Measurements from ENCODE around the gene PDZRN4.

- TF ChIP-seq, protein P1, sequence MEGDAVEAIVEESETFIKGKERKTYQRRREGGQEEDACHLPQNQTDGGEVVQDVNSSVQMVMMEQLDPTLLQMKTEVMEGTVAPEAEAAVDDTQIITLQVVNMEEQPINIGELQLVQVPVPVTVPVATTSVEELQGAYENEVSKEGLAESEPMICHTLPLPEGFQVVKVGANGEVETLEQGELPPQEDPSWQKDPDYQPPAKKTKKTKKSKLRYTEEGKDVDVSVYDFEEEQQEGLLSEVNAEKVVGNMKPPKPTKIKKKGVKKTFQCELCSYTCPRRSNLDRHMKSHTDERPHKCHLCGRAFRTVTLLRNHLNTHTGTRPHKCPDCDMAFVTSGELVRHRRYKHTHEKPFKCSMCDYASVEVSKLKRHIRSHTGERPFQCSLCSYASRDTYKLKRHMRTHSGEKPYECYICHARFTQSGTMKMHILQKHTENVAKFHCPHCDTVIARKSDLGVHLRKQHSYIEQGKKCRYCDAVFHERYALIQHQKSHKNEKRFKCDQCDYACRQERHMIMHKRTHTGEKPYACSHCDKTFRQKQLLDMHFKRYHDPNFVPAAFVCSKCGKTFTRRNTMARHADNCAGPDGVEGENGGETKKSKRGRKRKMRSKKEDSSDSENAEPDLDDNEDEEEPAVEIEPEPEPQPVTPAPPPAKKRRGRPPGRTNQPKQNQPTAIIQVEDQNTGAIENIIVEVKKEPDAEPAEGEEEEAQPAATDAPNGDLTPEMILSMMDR (IDR thresholded peaks at IDR 0.05), result no peak
- TF ChIP-seq POLR2A (IDR thresholded peaks at IDR 0.05), result no peak
These were observed 399.5 kb downstream of the PDZRN4 start for GRCh38 chr12:41587574-41587973.
